Common myeloid progenitor, CD34-positive (primary cell): ENCODE results near the gene LRMDA.

Experiments
- CTCF ChIA-PET: fragments of 350-600 bp; sonication (Branson Sonifier 250); formaldehyde crosslinking; loops from one replicate; lab custom pipeline; 2021; ENCODE audit warnings: antibody characterized with exemption; lab: Charles Lee
- POLR2A ChIA-PET: fragments of 350-600 bp; sonication (Branson Sonifier 250); formaldehyde crosslinking; loops from one replicate; lab custom pipeline; 2021; ENCODE audit warnings: antibody characterized with exemption; lab: Charles Lee
- DNase-seq, 3 donors: peaks; one replicate each; pipeline versions ENCODE4 v3.0.0 to v3.0.0-alpha.2; 2013
- H3K27ac ChIP-seq, 2 experiments: 1 replicate in 1 of 2; 2 replicates in 1 of 2; pipeline ENCODE4 v1.7.0; 2013; ENCODE audit warnings: inconsistent platforms in 2 of 2, low read length in 2 of 2, mild to moderate bottlenecking in 2 of 2, low read depth in 1 of 2, moderate library complexity in 1 of 2; ENCODE audit not compliant: severe bottlenecking in 2 of 2, insufficient read depth in 1 of 2, poor library complexity in 1 of 2
- H3K27me3 ChIP-seq, 5 experiments: replicated peaks in 2 of 5; 1 replicate in 3 of 5; 2 replicates in 2 of 5; pipeline versions ENCODE4 v1.6.1 to v1.7.0; 2013; ENCODE audit warnings: low read length in 4 of 5, mild to moderate bottlenecking in 2 of 5, moderate library complexity in 2 of 5, inconsistent platforms in 1 of 5; ENCODE audit not compliant: insufficient read depth in 5 of 5, control insufficient read depth in 4 of 5
- H3K36me3 ChIP-seq, 4 experiments: 1 replicate in 2 of 4; 2 replicates in 2 of 4; pipeline versions ENCODE4 v1.6.1 to v1.7.0; 2013; ENCODE audit warnings: low read length in 3 of 4, control low read depth in 1 of 4, mild to moderate bottlenecking in 1 of 4; ENCODE audit not compliant: control insufficient read depth in 4 of 4, insufficient read depth in 4 of 4
- H3K4me1 ChIP-seq, 4 experiments: 1 replicate in 3 of 4; 2 replicates in 1 of 4; pipeline versions ENCODE4 v1.6.1 to v1.7.1; 2013; ENCODE audit warnings: low read length in 3 of 4, mild to moderate bottlenecking in 3 of 4, control low read depth in 1 of 4, inconsistent platforms in 1 of 4, moderate library complexity in 1 of 4; ENCODE audit not compliant: control insufficient read depth in 4 of 4, insufficient read depth in 4 of 4; ENCODE audit errors: control extremely low read depth in 1 of 4
- H3K4me3 ChIP-seq, 7 experiments: 1 replicate in 4 of 7; 2 replicates in 3 of 7; pipeline versions ENCODE4 v1.5.1 to v1.7.0; 2013; ENCODE audit warnings: mild to moderate bottlenecking in 7 of 7, low read length in 6 of 7, moderate library complexity in 6 of 7, inconsistent platforms in 2 of 7, low read depth in 2 of 7, control low read depth in 1 of 7; ENCODE audit not compliant: insufficient read depth in 4 of 7, control insufficient read depth in 1 of 7; ENCODE audit errors: extremely low read depth in 1 of 7
- H3K9me3 ChIP-seq, 5 experiments: 1 replicate in 4 of 5; 2 replicates in 1 of 5; pipeline versions ENCODE4 v1.6.1 to v1.7.1; 2013; ENCODE audit warnings: low read length in 4 of 5, mild to moderate bottlenecking in 2 of 5, inconsistent platforms in 1 of 5, low read depth in 1 of 5, moderate library complexity in 1 of 5; ENCODE audit not compliant: control insufficient read depth in 4 of 5, insufficient read depth in 2 of 5; ENCODE audit errors: control extremely low read depth in 1 of 5
- WGBS: methylation state at CpG from one replicate; pipeline ENCODE4 v1.1.5; 2013; ENCODE audit not compliant: insufficient coverage; 5-methylcytosine and 5-hydroxymethylcytosine counted together

Gene LRMDA

DNA sequence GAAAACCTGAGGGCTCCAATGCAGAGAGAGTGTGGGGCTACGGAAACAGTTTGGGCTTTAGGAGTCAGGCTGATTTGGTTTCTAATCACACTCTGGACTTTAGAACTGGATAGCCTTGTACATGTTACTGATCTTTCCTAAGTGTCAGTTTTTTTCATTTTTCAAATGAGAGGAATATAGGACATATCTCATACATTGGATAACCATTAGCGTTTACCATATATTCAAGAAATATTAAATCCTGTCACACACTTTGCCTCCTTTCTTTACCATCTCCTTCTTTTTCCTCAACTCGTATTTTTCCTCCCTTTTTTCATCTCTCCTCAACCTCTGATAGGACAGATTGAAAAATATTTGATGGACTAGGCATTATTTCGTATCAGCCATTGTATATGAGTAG is 885.7 kb downstream of the LRMDA start:
- no peaks in the 10 kb centered on the region for H3K27me3 ChIP-seq
- peaks cover 0 to 6% (median 5%) of the 10 kb centered on the region in 4 experiments for H3K4me1 ChIP-seq
- DNase-seq: no peak
- 100% methylated on average over 1 of the region's 4 CpGs for WGBS
- H3K9me3 ChIP-seq: no peaks in the 10 kb centered on the region
- CTCF ChIA-PET: no interaction called here
- no peak overlapping the region for H3K27ac ChIP-seq
- POLR2A ChIA-PET: no interaction called here
- H3K4me3 ChIP-seq: no peak overlapping the region
- H3K36me3 ChIP-seq: no peaks in the 10 kb centered on the region

DNA sequence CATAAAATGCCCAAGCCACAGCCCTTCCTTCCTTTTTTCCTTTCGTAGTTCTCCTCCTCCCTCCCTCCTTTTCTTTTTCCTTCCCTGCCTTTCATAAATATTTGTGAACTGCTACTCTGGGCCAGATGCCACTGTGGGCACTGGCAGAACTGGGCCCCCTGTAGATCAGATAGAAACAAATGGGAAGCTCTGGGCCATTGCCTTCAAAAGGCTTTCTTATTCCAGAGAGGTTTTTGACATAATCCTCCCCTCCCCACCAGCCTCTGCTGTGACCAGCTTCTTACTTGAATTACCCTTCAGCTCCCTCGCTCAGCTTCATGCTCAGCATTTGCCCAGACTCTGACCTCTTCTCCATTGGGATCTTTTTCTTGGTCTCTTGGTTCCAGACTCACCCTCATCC is 886.8 kb downstream of the LRMDA start:
- 35% methylated on average over 2 of the region's 2 CpGs for WGBS
- no peaks in the 10 kb centered on the region for H3K36me3 ChIP-seq
- H3K4me1 ChIP-seq: peaks cover 0 to 6% (median 5%) of the 10 kb centered on the region in 4 experiments
- ChIA-PET POLR2A (no interaction called here), CTCF (interaction anchor here (2.2 kb wide), 1 partner anchor 14 kb away, joined by 6 read pairs; no protein-coding TSS in a partner anchor)
- H3K27me3 ChIP-seq: no peaks in the 10 kb centered on the region
- H3K27ac ChIP-seq: no peak overlapping the region
- no peaks in the 10 kb centered on the region for H3K9me3 ChIP-seq
- H3K4me3 ChIP-seq: no peak overlapping the region
- DNase-seq: no peak

DNA sequence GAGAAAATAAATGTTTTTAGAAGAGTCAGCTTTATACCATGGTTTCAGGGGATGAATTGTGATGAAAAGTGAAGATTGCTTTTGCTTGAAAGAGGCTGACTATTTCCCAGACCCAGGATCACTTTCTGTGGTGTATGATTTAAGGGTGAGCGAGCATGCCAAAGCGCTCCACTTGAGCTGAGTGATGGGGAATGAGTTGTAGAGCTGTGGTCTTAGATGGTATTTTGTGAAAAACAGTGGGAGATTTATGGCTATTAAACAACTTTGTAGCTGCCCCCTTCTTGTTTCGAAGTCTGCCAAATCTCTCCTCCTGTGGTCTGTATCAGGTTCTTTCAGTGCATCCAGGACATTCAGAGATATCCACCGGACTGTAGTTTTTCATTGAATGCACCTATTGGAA is 888.2 kb downstream of the LRMDA start:
- CTCF ChIA-PET: interaction anchor here (2.2 kb wide), 1 partner anchor 16 kb away, joined by 6 read pairs; no protein-coding TSS in a partner anchor
- POLR2A ChIA-PET: no interaction called here
- Histone ChIP-seq H3K9me3 (no peaks in the 10 kb centered on the region), H3K36me3 (no peaks in the 10 kb centered on the region), H3K27me3 (no peaks in the 10 kb centered on the region), H3K27ac (no peak overlapping the region), H3K4me3 (no peak overlapping the region), H3K4me1 (peaks cover 0 to 6% (median 5%) of the 10 kb centered on the region in 4 experiments)
- no peak for DNase-seq
- 91% methylated on average over 4 of the region's 4 CpGs for WGBS

DNA sequence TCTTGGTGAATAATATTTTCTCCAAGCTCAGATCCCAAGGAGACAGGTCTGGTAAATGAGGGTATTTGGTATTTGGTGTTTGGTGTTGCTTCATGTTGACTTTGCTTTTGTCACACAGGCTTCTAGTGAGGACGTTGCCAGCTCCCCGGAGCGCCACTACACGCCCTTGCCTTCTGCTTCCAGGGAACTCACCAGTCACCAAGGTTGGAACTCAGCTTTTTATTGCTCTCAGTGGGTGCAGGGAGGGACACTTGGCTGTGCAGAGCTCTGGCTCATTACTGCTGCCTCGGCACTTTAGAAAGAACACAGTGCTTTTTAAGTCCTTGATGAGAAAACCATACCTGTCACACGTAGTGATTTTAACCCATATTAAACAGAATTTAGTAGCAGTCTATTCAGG is 892.9 kb downstream of the LRMDA start:
- no peak for DNase-seq
- no peaks in the 10 kb centered on the region for H3K9me3 ChIP-seq
- POLR2A ChIA-PET: no interaction called here
- H3K4me1 ChIP-seq: no peaks in the 10 kb centered on the region
- no peak overlapping the region for H3K4me3 ChIP-seq
- H3K36me3 ChIP-seq: no peaks in the 10 kb centered on the region
- H3K27ac ChIP-seq: no peak overlapping the region
- no peaks in the 10 kb centered on the region for H3K27me3 ChIP-seq
- CTCF ChIA-PET: interaction anchor here (1.2 to 2.1 kb wide), 2 partner anchors 11 to 17 kb away, joined by 3 to 7 read pairs; no protein-coding TSS in a partner anchor
- 100% methylated on average over 5 of the region's 6 CpGs for WGBS

DNA sequence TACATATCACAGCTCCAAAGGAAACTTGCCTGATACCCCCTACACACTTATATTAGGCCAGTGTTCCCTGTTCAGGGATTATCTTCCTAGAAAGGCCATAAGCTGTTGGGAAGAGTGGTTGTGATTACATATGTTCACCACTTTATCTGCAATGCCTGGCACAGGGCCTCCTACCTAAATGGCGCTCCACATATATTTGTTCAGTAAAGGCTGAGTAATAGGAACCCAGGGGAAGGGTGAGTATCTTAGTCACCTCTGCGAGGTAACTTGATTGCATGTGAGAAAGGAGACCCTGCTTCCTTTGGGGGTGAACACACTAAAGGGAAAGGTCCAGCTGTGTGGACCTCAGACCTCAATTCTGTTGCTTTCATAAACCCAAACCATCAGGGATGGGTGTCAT is 896.0 kb downstream of the LRMDA start:
- Histone ChIP-seq H3K27ac (no peak overlapping the region), H3K4me3 (no peak overlapping the region), H3K4me1 (no peaks in the 10 kb centered on the region), H3K36me3 (no peaks in the 10 kb centered on the region), H3K27me3 (no peaks in the 10 kb centered on the region), H3K9me3 (no peaks in the 10 kb centered on the region)
- ChIA-PET CTCF (no interaction called here), POLR2A (no interaction called here)
- DNase-seq: no peak
- WGBS: 97% methylated on average over 2 of the region's 2 CpGs

DNA sequence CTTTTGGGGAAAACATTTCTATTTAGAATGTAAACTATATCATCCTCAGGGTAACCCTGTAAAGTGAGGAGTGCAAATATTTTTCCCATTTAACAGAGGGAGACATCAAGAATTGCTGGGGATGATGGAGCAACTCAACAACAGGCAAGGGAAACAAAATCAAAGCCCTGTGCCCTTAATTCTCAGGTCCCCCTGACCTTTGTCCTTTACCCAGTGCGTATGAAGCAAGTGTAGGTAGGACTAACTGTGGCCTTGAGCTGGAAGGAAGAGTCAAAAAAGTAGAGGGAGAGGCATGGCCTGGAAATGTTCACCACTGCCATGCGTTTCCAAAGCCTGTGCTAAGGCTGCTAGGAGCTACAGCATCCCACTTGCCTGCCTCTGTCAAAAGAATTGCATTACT is 896.9 kb downstream of the LRMDA start:
- H3K27me3 ChIP-seq: no peaks in the 10 kb centered on the region
- H3K4me3 ChIP-seq: no peak overlapping the region
- DNase-seq: no peak
- H3K4me1 ChIP-seq: no peaks in the 10 kb centered on the region
- no peaks in the 10 kb centered on the region for H3K9me3 ChIP-seq
- ChIA-PET POLR2A (no interaction called here), CTCF (no interaction called here)
- WGBS: 100% methylated on average over 1 of the region's 2 CpGs
- H3K36me3 ChIP-seq: no peaks in the 10 kb centered on the region
- H3K27ac ChIP-seq: no peak overlapping the region

DNA sequence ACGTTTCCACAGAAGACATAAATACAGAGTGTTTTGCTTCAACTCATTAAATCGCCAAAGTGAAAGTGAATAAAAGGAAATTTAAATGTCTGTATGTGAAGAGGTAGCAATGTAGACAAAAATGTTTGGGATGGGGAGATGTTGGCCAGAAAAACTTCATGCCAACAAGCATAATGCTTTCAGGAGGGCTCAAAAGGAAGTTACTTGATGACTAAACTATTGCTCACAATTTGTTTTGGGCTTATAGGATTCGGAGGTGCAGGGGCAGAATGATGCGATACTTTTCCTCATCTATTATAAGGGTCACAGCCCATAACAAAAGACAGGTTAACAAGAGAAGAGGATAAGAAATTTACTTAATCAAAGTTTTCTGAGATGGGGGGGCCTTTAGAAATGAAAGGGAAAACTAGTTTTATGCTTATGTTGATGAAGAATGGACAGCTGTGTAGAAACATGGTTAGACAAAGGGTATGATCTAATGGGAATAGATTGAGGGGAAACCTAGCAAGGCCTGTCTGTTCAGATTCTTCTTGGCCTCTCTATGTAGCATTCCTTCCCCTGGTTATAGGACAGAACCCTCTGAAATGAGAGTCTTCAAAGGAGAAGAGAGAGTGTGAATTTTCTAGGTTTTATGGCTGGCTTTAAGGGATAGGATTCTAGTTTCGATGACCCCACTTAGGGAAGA is 898.6 kb downstream of the LRMDA start:
- no peaks in the 10 kb centered on the region for H3K27me3 ChIP-seq
- no peaks in the 10 kb centered on the region for H3K36me3 ChIP-seq
- ChIA-PET CTCF (interaction anchor here (0.5 kb wide), 1 partner anchor 27 kb away, joined by 3 read pairs; no protein-coding TSS in a partner anchor), POLR2A (no interaction called here)
- 100% methylated on average over 1 of the region's 5 CpGs for WGBS
- no peak overlapping the region for H3K4me3 ChIP-seq
- no peak overlapping the region for H3K27ac ChIP-seq
- DNase-seq: no peak
- no peaks in the 10 kb centered on the region for H3K9me3 ChIP-seq
- no peaks in the 10 kb centered on the region for H3K4me1 ChIP-seq
